ENCODE data around the gene IRAK3. TPM values are rescaled to one million over a fixed set of nuclear protein-coding genes. Genes with fewer than 3 reads are reported as not detected.

IRAK3 gene
- total RNA-seq, 1 experiment from 2014 or later = 0.44 TPM

DNA sequence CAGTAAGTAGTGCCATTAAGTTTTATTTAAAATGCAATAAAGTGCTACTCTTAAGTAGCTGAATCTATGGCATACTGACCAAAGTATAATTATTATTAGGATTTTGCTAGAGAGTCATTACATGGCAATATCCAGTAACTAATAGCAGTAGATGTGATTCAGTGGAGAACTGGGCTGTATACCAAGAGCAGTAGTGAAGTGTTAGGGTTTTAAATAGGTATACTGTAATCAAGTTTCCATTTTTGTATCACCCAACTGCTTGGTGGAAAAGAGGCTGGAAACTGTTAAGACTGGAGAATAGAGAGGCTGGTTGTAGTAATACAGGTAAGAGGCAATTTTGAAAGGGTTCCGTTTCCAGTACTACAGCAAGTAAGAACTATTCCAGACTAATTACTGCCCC is 45.1 kb upstream of the IRAK3 start:
- H3K36me3 Mint-ChIP-seq (ENCODE audit: insufficient read depth in 1 of 3, low read depth in 3 of 3) = peaks cover 17 to 38% (median 31%) of the 10 kb centered on the region in 3 experiments
- TF ChIP-seq, protein P1, sequence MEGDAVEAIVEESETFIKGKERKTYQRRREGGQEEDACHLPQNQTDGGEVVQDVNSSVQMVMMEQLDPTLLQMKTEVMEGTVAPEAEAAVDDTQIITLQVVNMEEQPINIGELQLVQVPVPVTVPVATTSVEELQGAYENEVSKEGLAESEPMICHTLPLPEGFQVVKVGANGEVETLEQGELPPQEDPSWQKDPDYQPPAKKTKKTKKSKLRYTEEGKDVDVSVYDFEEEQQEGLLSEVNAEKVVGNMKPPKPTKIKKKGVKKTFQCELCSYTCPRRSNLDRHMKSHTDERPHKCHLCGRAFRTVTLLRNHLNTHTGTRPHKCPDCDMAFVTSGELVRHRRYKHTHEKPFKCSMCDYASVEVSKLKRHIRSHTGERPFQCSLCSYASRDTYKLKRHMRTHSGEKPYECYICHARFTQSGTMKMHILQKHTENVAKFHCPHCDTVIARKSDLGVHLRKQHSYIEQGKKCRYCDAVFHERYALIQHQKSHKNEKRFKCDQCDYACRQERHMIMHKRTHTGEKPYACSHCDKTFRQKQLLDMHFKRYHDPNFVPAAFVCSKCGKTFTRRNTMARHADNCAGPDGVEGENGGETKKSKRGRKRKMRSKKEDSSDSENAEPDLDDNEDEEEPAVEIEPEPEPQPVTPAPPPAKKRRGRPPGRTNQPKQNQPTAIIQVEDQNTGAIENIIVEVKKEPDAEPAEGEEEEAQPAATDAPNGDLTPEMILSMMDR (conservative IDR thresholded peaks at IDR 0.05) = no peak

More for the DNA sequence above, 45.1 kb upstream of the IRAK3 start:
- Histone ChIP-seq H2AFZ (ENCODE audit: low read length) (no peak overlapping the region), H3K79me2 (ENCODE audit: insufficient read depth, low read length) (no peaks in the 10 kb centered on the region), H4K5ac (ENCODE audit: insufficient read length, low read depth, low read length) (no peak overlapping the region), H3K27me3 (ENCODE audit: insufficient read depth, low read length) (no peaks in the 10 kb centered on the region), H4K8ac (replicated peaks; ENCODE audit: insufficient read length, low read depth, low read length) (no peak overlapping the region), H3K4ac (ENCODE audit: low read depth, low read length) (no peak overlapping the region), H2AK5ac (ENCODE audit: insufficient read length, low read length) (no peak overlapping the region), H3K18ac (ENCODE audit: insufficient read length, low read depth, low read length) (no peak overlapping the region), H3K4me2 (ENCODE audit: insufficient read depth, insufficient read length, low read length) (no peak overlapping the region), H3K56ac (ENCODE audit: insufficient read length, low read depth, low read length) (no peak overlapping the region), H3K23me2 (ENCODE audit: insufficient read length, low read depth, low read length, poor library complexity, severe bottlenecking) (no peaks in the 10 kb centered on the region), H4K20me1 (ENCODE audit: control insufficient read depth, insufficient read depth, insufficient read length) (no peaks in the 10 kb centered on the region), H2BK12ac (ENCODE audit: insufficient read length, low read depth, low read length) (no peak overlapping the region), H2BK5ac (ENCODE audit: insufficient read length, low read length) (no peak overlapping the region), H2BK120ac (ENCODE audit: low read depth, low read length, poor library complexity, severe bottlenecking) (no peak overlapping the region), H3K9me3 (ENCODE audit: control insufficient read depth, low read depth, low read length) (no peaks in the 10 kb centered on the region), H3K4me1 (ENCODE audit: insufficient read depth, low read length) (no peaks in the 10 kb centered on the region), H2BK15ac (ENCODE audit: low read depth, low read length) (no peak overlapping the region), H3K9ac (ENCODE audit: extremely low read depth, insufficient read length, low read length) (no peak overlapping the region), H3K14ac (ENCODE audit: insufficient read depth, low read length) (no peak overlapping the region), H2BK20ac (ENCODE audit: low read depth, low read length, poor library complexity, severe bottlenecking) (no peak overlapping the region), H4K91ac (ENCODE audit: insufficient read length, low read depth, low read length) (no peak overlapping the region), H3T11ph (ENCODE audit: low read length) (no peak overlapping the region), H3K79me1 (ENCODE audit: insufficient read depth, low read depth, low read length, poor library complexity, severe bottlenecking) (no peaks in the 10 kb centered on the region), H3K23ac (ENCODE audit: insufficient read length, low read depth, low read length) (no peak overlapping the region), H3K27ac (ENCODE audit: insufficient read length, low read depth, low read length) (no peak overlapping the region)
- WGBS (ENCODE audit: extremely low coverage, insufficient read length, low lambda C conversion rate) = no CpG with 5 or more reads among the region's 1 CpG
- Mint-ChIP-seq H3K4me1 (peaks cover 5% of the 10 kb centered on the region in 2 experiments), H3K9me3 (peaks cover 27 to 28% of the 10 kb centered on the region in 2 experiments), H3K4me3 (no peak overlapping the region), H3K27ac (no peak overlapping the region), H3K27me3 (ENCODE audit: low read depth) (peaks cover 2% of the 10 kb centered on the region)
- no peak for DNase-seq
